ENCODE measurements around the gene SIN3A.
"Not testable (repeated sequence)": the region's sequence is repeated elsewhere in the genome, so short reads cannot be mapped to it uniquely, and the experiment has no call there.

- not testable (repeated sequence) for TF ChIP-seq CTCF (IDR thresholded peaks at IDR 0.05); ZFX (IDR thresholded peaks at IDR 0.05; ENCODE audit: borderline replicate concordance)
These were observed 6.2 kb downstream of the SIN3A start for GRCh38 chr15:75445324-75445723.
